Mucosa of descending colon (tissue), 3 donors: ENCODE data around the gene ATP2A3. TPM values are rescaled to one million over a fixed set of nuclear protein-coding genes. Genes with fewer than 3 reads are reported as not detected.
A peak's percentile ranks its signal among the peaks of the same experiment; 100 is the strongest.

Experiments used
- ATAC-seq: fragments of 200-7000 bp; cut with Tn5 transposase; one replicate; pipeline ENCODE4 v1.9.1; 2020; ENCODE audit warnings: mild to moderate bottlenecking, moderate library complexity
- DNase-seq, 3 donors: peaks; one replicate each; pipeline ENCODE4 v3.0.0-alpha.2; 2020
- H3K36me3 ChIP-seq: fragments of 200-600 bp; one replicate; pipeline ENCODE4 v1.8.0; 2021; ENCODE audit warnings: low read depth, mild to moderate bottlenecking
- H3K4me1 ChIP-seq: fragments of 200-600 bp; one replicate; pipeline ENCODE4 v1.8.0; 2021; ENCODE audit warnings: low read depth, mild to moderate bottlenecking
- H3K4me3 ChIP-seq: fragments of 200-600 bp; one replicate; pipeline ENCODE4 v1.8.0; 2021; ENCODE audit warnings: mild to moderate bottlenecking
- H3K9me3 ChIP-seq: fragments of 200-600 bp; one replicate; pipeline ENCODE4 v1.8.0; 2021; ENCODE audit warnings: mild to moderate bottlenecking
- CTCF ChIP-seq: fragments of 200-600 bp; IDR thresholded peaks from one replicate; pipeline ENCODE4 v1.8.0; 2022; ENCODE audit warnings: antibody characterized with exemption, mild to moderate bottlenecking
- intact Hi-C, 2 donors: fragments of 100-400 bp; cut with DNase I in 1 of 2; cut with micrococcal nuclease in 1 of 2; formaldehyde crosslinking; loops; one replicate each; pipeline versions ENCODE4 v1.11.0 to v1.11.1; 2022; cut with DNase I, micrococcal nuclease
- total RNA-seq, 3 donors: library from RNA; stranded (reverse); fragmentation: NEBNext Ultra II Directional in 2 of 3; extraction: Animal tissue kit (Norgen Biotek cat#: 25700) in 2 of 3; gene quantifications; one replicate each; pipeline versions ENCODE4 v1.2.1 to v1.2.4, GENCODE V29; 2021 to 2023
- donor health status: DM: no; HTN: no; CAD: no; lungs with moderate emphysema.
- donor health status: DM: no; HTN: no; CAD: no.
- donor health status: DM: no; HTN: yes; CAD: no.

ATP2A3 gene
- total RNA-seq, 3 donors from 2014 or later: 72.8 to 253 (median 247) TPM

GRCh38 chr17:3959921-3960601 lies 4.2 kb downstream of the ATP2A3 start:
- ATAC-seq: no peak
- Histone ChIP-seq H3K4me3 (no peak overlapping the region), H3K36me3 (no peaks in the 10 kb centered on the region), H3K4me1 (peaks cover 45% of the 10 kb centered on the region), H3K9me3 (no peaks in the 10 kb centered on the region)
- TF ChIP-seq CTCF: no peak
- intact Hi-C loops: no loop called here
- DNase-seq: peak in 2 of 3 donors; percentile 32 to 42

- H3K4me3 ChIP-seq: no peak overlapping the region
- H3K4me1 ChIP-seq: peaks cover 44% of the 10 kb centered on the region
- H3K9me3 ChIP-seq: no peaks in the 10 kb centered on the region
- ATAC-seq: peak; percentile 66
- no peaks in the 10 kb centered on the region for H3K36me3 ChIP-seq
- DNase-seq: peak; percentile 82 to 87 (median 82)
- intact Hi-C loops: no loop called here
- no peak for TF ChIP-seq CTCF
These were observed 4.8 kb downstream of the ATP2A3 start for GRCh38 chr17:3959295-3959899.

GRCh38 chr17:3957735-3958599 lies 6.3 kb downstream of the ATP2A3 start:
- DNase-seq: no peak
- no peak for TF ChIP-seq CTCF
- intact Hi-C loops: no loop called here
- peaks cover 44% of the 10 kb centered on the region for H3K4me1 ChIP-seq
- ATAC-seq: no peak
- H3K4me3 ChIP-seq: no peak overlapping the region
- no peaks in the 10 kb centered on the region for H3K36me3 ChIP-seq
- no peaks in the 10 kb centered on the region for H3K9me3 ChIP-seq

- DNase-seq: no peak
- TF ChIP-seq CTCF: no peak
- ATAC-seq: no peak
- H3K9me3 ChIP-seq: no peaks in the 10 kb centered on the region
- intact Hi-C loops: no loop called here
- no peaks in the 10 kb centered on the region for H3K36me3 ChIP-seq
- H3K4me3 ChIP-seq: no peak overlapping the region
- peaks cover 35% of the 10 kb centered on the region for H3K4me1 ChIP-seq
These were observed 7.3 kb downstream of the ATP2A3 start for GRCh38 chr17:3956983-3957382.

GRCh38 chr17:3956327-3956957 lies 7.8 kb downstream of the ATP2A3 start:
- ATAC-seq: no peak
- TF ChIP-seq CTCF: no peak
- H3K36me3 ChIP-seq: no peaks in the 10 kb centered on the region
- H3K9me3 ChIP-seq: no peaks in the 10 kb centered on the region
- no peak for DNase-seq
- intact Hi-C loops: no loop called here
- H3K4me1 ChIP-seq: peaks cover 30% of the 10 kb centered on the region
- no peak overlapping the region for H3K4me3 ChIP-seq
